Measurements from ENCODE around the gene ZNF860. TPM values are rescaled to one million over a fixed set of nuclear protein-coding genes. Genes with fewer than 3 reads are reported as not detected.

The ZNF860 gene
- total RNA-seq, 1 donor from 2014 or later: 0.45 TPM

Other genes starting within 250 kb of the ZNF860 start
- 18.9 TPM for gene OSBPL10, start 488 bp upstream of the ZNF860 start, total RNA-seq
- gene GPD1L, start 124.9 kb downstream of the ZNF860 start, total RNA-seq: 51.7 TPM

Data from mesenteric fat pad (tissue), 1 donor.